Uterus (tissue), 4 donors: ENCODE measurements around the gene EDC4. TPM values are rescaled to one million over a fixed set of nuclear protein-coding genes. Genes with fewer than 3 reads are reported as not detected.
A peak's percentile ranks its signal among the peaks of the same experiment; 100 is the strongest.

Source experiments
- DNase-seq, 2 donors: peaks; one replicate each; pipeline ENCODE4 v3.0.0-alpha.2; 2019 to 2020
- H3K27ac ChIP-seq, 2 donors: fragments of 200-600 bp; sonication (generic); 1 replicate in 1 of 2; 2 replicates in 1 of 2; pipeline ENCODE4 v1.5.1; 2016 to 2018
- H3K27me3 ChIP-seq, 2 donors: fragments of 200-600 bp; sonication (generic); one replicate each; pipeline ENCODE4 v1.5.1; 2018 to 2019; ENCODE audit warnings: control low read depth in 1 of 2
- H3K36me3 ChIP-seq, 2 donors: fragments of 200-600 bp; sonication (generic); one replicate each; pipeline ENCODE4 v1.5.1; 2019; ENCODE audit warnings: control low read depth in 1 of 2
- H3K4me1 ChIP-seq, 2 donors: fragments of 200-600 bp; sonication (generic); one replicate each; pipeline ENCODE4 v1.5.1; 2018 to 2019; ENCODE audit warnings: control low read depth in 1 of 2
- H3K4me3 ChIP-seq, 2 donors: fragments of 200-600 bp; sonication (generic); 1 replicate in 1 of 2; 2 replicates in 1 of 2; pipeline ENCODE4 v1.5.1; 2018 to 2019; ENCODE audit warnings: mild to moderate bottlenecking in 1 of 2
- H3K9me3 ChIP-seq, 2 donors: fragments of 200-600 bp; sonication (generic); one replicate each; pipeline ENCODE4 v1.5.1; 2019; ENCODE audit warnings: control low read depth in 1 of 2
- CTCF ChIP-seq, 4 experiments: fragments of 200-600 bp in 2 of 4; fragments of 450-650 bp in 2 of 4; sonication (generic) in 2 of 4; IDR thresholded peaks; one replicate each; pipeline ENCODE4 v1.5.1; 2016 to 2019; ENCODE audit warnings: antibody characterized with exemption in 4 of 4, mild to moderate bottlenecking in 2 of 4, moderate library complexity in 1 of 4
- POLR2A ChIP-seq, 2 donors: fragments of 450-650 bp; IDR thresholded peaks; one replicate each; pipeline ENCODE4 v1.6.1; 2016; ENCODE audit warnings: antibody characterized with exemption in 2 of 2, mild to moderate bottlenecking in 1 of 2, moderate library complexity in 1 of 2
- intact Hi-C: fragments of 100-400 bp; cut with DNase I; formaldehyde crosslinking; loops from one replicate; pipeline ENCODE4 v1.15.1; 2023; ENCODE audit warnings: low total_unique reads
- total RNA-seq, 4 donors: library from RNA; depleted of rRNA in 3 of 4; stranded (reverse); fragments of >200 nt in 3 of 4; gene quantifications; one replicate each; pipeline versions ENCODE4 v1.1.0 to v1.2.4, GENCODE V29; 2014 to 2023
- donor health status: DM: yes; HTN: yes; CAD: no.

Gene EDC4
- total RNA-seq, 4 donors from 2014 or later: 19.4 to 63.7 (median 50.7) TPM

GRCh38 chr16:67915831-67916723, 43.2 kb downstream of the EDC4 start:
- no peaks in the 10 kb centered on the region for H3K27me3 ChIP-seq
- H3K9me3 ChIP-seq: no peaks in the 10 kb centered on the region
- H3K4me1 ChIP-seq: no peaks in the 10 kb centered on the region
- TF ChIP-seq POLR2A (IDR thresholded peaks at IDR 0.05): no peak
- no peak for TF ChIP-seq CTCF (IDR thresholded peaks at IDR 0.05)
- no peaks in the 10 kb centered on the region for H3K36me3 ChIP-seq
- H3K4me3 ChIP-seq: no peak overlapping the region
- no peak for DNase-seq
- H3K27ac ChIP-seq: no peak overlapping the region
- intact Hi-C loops: no loop called here

DNA sequence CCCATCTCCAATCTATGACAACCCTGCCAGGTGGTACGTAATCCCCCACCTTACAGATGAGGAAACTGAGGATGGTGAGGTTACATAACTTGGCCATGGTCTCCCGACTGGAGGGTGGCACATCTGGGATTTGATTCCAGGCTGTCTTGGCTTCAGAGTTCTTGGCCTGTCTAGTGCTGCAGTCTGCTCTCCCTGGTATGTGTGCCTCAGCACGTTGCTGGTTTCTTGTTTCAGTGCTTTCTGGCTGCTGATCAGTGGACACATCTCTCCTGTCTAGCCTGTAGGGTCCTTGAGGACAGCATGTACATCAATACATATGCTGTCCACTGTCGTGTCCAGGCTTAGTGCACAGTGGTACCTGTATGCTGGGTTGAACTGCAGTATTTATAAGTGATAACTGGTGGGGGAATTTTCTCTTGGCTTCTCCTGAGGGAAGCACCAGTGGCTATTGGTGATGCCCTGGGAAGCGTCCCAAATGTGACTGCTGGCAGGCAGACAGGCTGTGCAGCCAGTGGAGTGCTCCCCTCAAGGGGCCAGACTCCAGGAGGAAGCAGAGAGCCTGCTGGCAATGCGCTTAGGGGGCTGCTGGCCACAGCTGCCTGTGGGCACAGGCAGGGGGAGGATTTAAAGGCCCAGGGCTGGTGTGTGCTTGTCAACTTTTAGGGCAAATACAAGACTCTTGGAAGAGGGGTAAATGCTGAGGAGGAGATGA, 44.4 kb downstream of the EDC4 start:
- no peaks in the 10 kb centered on the region for H3K36me3 ChIP-seq
- no peak overlapping the region for H3K4me3 ChIP-seq
- H3K9me3 ChIP-seq: no peaks in the 10 kb centered on the region
- no peaks in the 10 kb centered on the region for H3K4me1 ChIP-seq
- intact Hi-C loops: no loop called here
- no peaks in the 10 kb centered on the region for H3K27me3 ChIP-seq
- H3K27ac ChIP-seq: peak overlapping the region in 1 of 2 donors; percentile 18
- TF ChIP-seq POLR2A (IDR thresholded peaks at IDR 0.05): no peak
- no peak for TF ChIP-seq CTCF (IDR thresholded peaks at IDR 0.05)
- DNase-seq: no peak

- Histone ChIP-seq H3K4me1 (no peaks in the 10 kb centered on the region), H3K4me3 (no peak overlapping the region), H3K36me3 (no peaks in the 10 kb centered on the region), H3K27ac (peak overlapping the region in 1 of 2 donors; percentile 18), H3K27me3 (no peaks in the 10 kb centered on the region), H3K9me3 (no peaks in the 10 kb centered on the region)
- intact Hi-C loops: no loop called here
- no peak for DNase-seq
- no peak for TF ChIP-seq POLR2A (IDR thresholded peaks at IDR 0.05)
- no peak for TF ChIP-seq CTCF (IDR thresholded peaks at IDR 0.05)
Observed at GRCh38 chr16:67917852-67918236, 45.0 kb downstream of the EDC4 start.

DNA sequence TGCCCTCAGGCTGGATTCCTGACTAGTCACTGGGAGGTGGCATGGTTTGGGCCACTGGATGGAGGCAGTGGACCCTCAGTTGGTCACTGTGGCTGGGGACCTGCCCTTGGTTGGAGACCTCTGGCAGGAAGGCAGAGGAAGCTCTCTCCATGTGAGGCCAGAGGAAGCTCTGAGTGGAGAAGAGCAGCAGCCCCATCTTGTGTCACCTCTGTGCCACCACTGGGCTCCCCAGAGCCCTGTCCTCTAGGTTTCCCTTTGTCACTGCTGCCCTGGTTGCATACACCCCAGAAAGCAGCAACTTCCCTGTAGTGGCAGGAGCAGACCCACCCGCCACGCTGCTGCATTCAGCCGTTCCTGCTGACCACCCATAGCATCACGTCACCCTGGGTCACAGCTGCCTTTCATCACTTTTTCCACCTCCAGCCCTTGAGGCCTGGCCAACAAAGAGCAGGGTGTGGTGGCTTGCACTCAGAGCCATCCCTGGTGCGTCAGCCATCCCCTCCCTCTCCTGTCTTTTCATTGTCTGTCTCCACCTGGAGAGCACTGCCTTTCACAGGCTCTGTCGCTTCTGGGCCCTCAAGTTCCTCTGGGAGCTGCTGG, 46.9 kb downstream of the EDC4 start:
- intact Hi-C loops: loop anchor here (10.0 kb wide), 1 partner anchor 105 kb away; no protein-coding TSS in a partner anchor
- Histone ChIP-seq H3K27ac (no peak overlapping the region), H3K27me3 (no peaks in the 10 kb centered on the region), H3K4me3 (no peak overlapping the region), H3K9me3 (no peaks in the 10 kb centered on the region), H3K36me3 (no peaks in the 10 kb centered on the region), H3K4me1 (no peaks in the 10 kb centered on the region)
- DNase-seq: no peak
- TF ChIP-seq CTCF (IDR thresholded peaks at IDR 0.05) (no peak), POLR2A (IDR thresholded peaks at IDR 0.05) (no peak)
